ENCODE data around the gene ENTPD8.
"Not testable (repeated sequence)": the region's sequence is repeated elsewhere in the genome, so short reads cannot be mapped to it uniquely, and the experiment has no call there.

Gene ENTPD8

DNA sequence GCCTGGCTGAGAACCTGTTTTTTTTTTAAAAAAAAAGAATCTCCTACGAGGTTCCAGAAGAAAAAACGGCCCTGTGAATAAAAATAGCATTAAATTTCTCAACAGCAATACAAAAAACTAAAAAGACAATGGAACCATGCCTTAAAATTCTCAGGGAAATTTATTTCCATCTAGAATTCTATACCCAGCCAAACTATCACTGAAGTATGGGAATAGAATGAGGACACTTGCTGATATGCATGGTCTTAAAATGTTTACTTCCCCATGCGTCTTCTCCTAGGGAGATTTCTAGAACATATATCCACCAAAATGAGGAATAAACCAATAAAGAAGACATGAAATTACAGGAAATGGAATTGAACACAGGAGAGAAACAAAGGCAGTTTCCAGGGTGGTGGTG is 34.5 kb upstream of the ENTPD8 start:
- no peak overlapping the region for H3K4me3 ChIP-seq (ENCODE audit: low read depth, low read length)
- TF ChIP-seq, protein P1, sequence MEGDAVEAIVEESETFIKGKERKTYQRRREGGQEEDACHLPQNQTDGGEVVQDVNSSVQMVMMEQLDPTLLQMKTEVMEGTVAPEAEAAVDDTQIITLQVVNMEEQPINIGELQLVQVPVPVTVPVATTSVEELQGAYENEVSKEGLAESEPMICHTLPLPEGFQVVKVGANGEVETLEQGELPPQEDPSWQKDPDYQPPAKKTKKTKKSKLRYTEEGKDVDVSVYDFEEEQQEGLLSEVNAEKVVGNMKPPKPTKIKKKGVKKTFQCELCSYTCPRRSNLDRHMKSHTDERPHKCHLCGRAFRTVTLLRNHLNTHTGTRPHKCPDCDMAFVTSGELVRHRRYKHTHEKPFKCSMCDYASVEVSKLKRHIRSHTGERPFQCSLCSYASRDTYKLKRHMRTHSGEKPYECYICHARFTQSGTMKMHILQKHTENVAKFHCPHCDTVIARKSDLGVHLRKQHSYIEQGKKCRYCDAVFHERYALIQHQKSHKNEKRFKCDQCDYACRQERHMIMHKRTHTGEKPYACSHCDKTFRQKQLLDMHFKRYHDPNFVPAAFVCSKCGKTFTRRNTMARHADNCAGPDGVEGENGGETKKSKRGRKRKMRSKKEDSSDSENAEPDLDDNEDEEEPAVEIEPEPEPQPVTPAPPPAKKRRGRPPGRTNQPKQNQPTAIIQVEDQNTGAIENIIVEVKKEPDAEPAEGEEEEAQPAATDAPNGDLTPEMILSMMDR (IDR thresholded peaks at IDR 0.05; ENCODE audit: low read depth, low read length, missing control alignments), result no peak
- no peak for DNase-seq (ENCODE audit: low read depth)

DNA sequence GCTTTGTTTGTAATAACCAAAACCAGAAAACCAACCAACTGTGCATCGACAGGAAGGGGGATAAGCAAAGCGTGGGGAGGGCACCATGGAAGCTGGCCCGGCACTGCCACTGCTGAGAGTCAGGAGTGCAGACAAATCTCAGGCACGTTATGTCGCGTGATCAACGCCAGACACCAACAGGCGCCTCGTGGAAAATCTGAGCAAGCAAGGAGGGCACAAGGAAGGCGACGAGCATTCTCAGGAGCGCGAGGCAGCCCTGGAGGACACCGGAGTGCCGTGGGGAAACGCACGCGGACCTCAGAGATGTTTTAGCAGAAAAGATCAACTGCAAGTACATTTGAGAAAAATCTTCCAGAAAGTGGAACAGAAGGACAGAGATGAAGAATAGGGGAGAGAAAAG is 33.1 kb upstream of the ENTPD8 start:
- no peak overlapping the region for H3K4me3 ChIP-seq (ENCODE audit: low read depth, low read length)
- TF ChIP-seq, protein P1 (IDR thresholded peaks at IDR 0.05; ENCODE audit: low read depth, low read length, missing control alignments), result no peak
- DNase-seq (ENCODE audit: low read depth), result no peak

DNA sequence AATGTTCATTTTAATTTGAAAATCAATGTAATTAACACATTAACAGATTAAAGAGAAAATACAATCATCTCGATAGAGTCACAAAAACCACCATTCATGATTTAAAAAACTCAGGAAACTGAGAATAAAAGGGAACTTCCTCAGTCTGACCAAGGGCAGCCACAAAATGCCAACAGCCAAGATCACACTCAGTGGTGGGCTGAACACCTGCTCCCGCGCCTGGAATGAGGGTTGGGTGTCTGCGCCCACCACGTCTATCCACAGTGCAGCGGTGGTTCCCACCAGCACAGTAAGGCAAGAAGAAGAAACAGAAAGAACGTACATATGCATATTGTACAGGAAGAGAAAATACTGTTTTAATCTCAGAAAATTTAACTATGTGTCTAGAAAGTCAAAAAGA is 29.6 kb upstream of the ENTPD8 start:
- H3K4me3 ChIP-seq (ENCODE audit: low read depth, low read length), result no peak overlapping the region
- TF ChIP-seq, protein P1 (IDR thresholded peaks at IDR 0.05; ENCODE audit: low read depth, low read length, missing control alignments), result no peak
- no peak for DNase-seq (ENCODE audit: low read depth)

DNA sequence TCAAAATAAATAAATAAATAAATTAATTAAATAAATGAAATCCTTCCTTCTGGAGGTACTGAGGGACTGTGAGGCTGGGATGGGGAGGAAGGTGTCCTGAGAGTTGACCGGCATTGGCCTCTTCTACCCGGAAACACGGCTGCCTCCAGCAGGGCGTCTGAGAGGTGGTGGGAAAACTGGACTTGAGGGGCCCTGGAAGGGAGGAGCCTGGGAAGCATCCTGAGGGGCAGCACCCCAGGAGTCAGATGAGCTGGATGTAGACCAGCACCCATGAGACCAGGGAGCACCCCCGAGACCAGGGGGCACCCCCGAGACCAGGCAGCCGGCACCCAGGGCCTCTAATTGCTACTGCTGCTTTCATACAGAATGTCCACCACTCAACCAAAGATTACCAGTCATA is 26.7 kb upstream of the ENTPD8 start:
- no peak for DNase-seq (ENCODE audit: low read depth)
- TF ChIP-seq, protein P1 (IDR thresholded peaks at IDR 0.05; ENCODE audit: low read depth, low read length, missing control alignments), result no peak
- no peak overlapping the region for H3K4me3 ChIP-seq (ENCODE audit: low read depth, low read length)

DNA sequence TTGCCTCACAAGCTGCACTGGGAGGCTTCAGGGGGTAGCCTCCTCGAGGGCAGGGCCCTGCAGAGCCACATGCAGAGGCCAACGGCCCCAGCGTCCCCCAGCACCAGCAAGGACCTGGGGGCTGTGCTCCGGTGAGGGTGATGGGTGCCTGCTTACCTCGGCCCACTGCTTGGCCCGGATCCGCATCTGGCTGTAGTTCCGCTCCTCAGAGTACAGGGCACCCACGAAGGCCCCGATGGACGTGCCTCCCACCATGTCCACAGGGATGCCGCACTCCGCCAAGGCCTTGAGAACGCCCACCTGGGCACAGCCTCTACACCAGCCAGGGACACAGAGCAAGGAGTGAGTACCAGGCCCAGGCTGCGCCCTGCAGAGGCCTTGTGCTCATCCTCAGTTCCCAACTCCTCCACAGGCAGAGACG is 26.0 kb upstream of the ENTPD8 start:
- TF ChIP-seq, protein P1 (IDR thresholded peaks at IDR 0.05; ENCODE audit: low read depth, low read length, missing control alignments), result no peak
- DNase-seq (ENCODE audit: low read depth), result no peak

DNA sequence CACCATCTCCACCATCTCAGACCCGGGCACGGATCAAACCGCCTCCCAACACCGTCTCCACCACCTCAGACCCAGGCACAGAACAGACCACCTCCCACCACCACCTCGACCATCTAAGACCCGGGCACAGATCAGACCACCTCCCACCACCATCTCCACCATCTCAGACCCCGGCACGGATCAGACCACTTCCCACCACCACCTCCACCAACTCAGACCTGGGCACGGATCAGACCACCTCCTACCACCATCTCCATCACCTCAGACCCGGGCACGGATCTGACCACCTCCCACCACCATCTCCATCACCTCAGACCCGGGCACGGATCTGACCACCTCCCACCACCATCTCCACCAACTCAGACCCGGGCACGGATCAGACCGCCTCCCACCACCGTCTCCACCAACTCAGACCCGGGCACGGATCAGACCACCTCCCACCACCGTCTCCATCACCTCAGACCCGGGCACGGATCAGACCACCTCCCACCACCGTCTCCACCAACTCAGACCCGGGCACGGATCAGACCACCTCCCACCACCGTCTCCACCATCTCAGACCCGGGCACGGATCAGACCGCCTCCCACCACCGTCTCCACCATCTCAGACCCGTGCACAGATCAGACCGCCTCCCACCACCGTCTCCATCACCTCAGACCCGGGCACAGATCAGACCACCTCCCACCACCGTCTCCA is 25.4 kb upstream of the ENTPD8 start:
- DNase-seq (ENCODE audit: low read depth); H3K4me3 ChIP-seq (ENCODE audit: low read depth, low read length): not testable (repeated sequence)

More for the DNA sequence above, 26.0 kb upstream of the ENTPD8 start:
- H3K4me3 ChIP-seq (ENCODE audit: low read depth, low read length), result no peak overlapping the region

DNA sequence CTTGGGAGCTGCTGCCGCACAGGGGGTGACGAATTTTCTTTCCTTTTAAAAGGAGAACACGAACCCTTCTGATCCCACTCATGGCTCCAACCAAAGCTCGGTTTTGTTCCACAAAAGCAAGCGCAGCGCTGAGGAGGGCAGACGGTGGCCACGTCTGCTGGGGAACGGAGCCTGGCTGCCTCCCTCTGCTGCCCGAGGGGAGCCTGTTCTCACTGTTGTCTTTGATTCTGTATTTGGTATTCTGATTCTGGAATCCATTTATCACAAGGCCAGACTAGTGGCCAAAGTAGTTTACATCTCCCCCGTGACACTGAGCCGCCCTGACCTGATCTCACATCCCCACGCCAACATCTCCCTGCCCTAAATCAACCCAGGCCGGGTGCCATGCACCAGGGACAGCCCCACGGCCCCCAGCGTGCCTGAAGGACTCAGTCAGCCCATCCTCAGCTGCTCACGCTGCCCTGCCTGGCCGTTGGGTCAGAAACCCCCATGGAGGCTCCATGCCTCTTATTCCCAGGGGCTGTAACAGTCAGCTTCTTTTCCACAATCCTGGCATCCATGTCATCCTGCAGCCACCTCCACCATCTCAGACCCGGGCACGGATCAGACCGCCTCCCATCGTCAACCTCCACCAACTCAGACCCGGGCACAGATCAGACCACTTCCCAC is 24.7 kb upstream of the ENTPD8 start:
- no peak for DNase-seq (ENCODE audit: low read depth)
- TF ChIP-seq, protein P1 (IDR thresholded peaks at IDR 0.05; ENCODE audit: low read depth, low read length, missing control alignments), result no peak
- no peak overlapping the region for H3K4me3 ChIP-seq (ENCODE audit: low read depth, low read length)

Measured in GM12864 (cell line).